Activated CD4-positive, alpha-beta T cell treated with anti-CD3 and anti-CD28 coated beads, Interleukin-2, amount 50 U/mL, for 16 hours (primary cell): ENCODE results near the gene RBKS.
A peak's percentile ranks its signal among the peaks of the same experiment; 100 is the strongest.
"Not testable (repeated sequence)": the region's sequence is repeated elsewhere in the genome, so short reads cannot be mapped to it uniquely, and the experiment has no call there.

Experiments
- DNase-seq: peaks from one replicate; pipeline ENCODE4 v3.0.0-alpha.2; 2020

Gene RBKS

DNA sequence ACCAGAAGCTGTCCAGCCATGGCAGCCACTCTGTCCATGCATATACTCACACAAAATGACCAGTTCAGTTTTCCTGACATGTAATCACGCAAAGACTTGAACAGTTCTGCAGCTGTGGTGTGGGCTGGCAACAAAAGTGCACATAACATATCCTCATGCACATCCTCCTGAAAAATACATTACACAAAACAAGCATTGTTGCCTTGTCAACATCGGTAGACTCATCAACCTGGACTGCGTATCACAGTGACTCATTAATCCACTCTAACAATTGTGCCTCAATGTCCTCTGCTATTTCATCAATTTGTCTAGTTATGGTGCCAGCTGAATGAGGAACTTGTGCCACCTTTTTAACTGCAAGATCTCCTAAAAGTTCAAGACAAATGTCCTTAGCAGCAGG, 19.5 kb downstream of the RBKS start:
- no peak for DNase-seq

GRCh38 chr2:27869763-27870162, 20.4 kb downstream of the RBKS start:
- DNase-seq = no peak

GRCh38 chr2:27866237-27866636, 23.9 kb downstream of the RBKS start:
- no peak for DNase-seq

GRCh38 chr2:27863955-27864354, 26.2 kb downstream of the RBKS start:
- not testable (repeated sequence) for DNase-seq

DNA sequence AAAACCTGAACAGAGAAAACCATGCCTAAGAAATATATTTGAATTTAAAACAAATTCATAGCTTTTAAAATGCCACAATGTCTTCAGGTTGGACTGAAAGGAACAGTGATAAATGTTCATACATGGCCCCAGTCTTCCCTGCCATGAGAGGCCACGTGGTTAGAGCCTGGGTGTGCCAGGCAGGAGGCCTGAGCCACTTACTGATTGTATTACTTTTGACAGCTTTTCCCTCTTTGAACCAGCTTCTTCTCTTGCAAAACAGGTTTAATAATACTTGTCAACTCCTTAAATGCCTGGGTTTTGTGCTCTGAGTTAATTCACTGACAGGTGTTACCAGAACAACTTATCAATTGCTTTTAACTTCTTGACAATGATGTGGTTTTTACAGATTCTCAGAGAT, 27.0 kb downstream of the RBKS start:
- DNase-seq = no peak

DNA sequence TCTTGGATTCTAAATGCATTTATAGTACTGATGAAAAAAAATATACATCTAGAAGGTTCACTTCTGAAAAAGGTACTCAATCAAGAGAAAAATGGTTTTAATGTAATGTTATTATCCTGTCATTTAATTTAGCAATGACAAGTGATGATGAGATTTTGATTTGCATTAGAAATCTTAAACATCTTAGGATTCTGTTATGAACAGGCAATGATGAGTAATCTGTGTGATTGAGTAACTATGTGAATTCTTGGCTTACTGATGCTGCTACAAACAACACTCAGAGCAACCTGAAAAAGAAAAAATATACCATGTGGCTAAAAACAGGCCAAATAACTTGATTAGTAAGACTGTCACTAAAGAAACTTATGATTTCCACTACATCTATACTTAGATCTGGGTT, 30.1 kb downstream of the RBKS start:
- peak; percentile 70 for DNase-seq

GRCh38 chr2:27857417-27858172, 32.6 kb downstream of the RBKS start:
- DNase-seq = peak; percentile 80

GRCh38 chr2:27856956-27857355, 33.2 kb downstream of the RBKS start:
- DNase-seq = no peak

DNA sequence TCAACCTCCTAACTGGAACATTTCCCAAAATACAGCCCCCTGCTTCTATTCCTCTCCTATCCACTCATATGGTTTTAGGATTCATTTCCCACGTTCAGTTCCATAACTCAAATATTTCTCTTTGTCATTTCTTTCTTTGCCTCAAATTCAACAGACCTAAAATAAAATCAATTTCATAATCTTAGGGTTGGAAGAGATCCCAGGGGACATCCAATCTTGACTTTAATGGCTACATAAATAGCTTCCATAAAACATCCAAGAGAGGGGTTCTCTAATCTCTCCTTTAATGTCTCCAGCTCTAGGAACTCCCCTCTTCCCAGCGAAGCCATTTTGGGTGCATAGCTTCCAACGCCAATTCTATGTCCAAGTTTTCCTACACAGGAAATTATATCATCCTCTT, 33.8 kb downstream of the RBKS start:
- DNase-seq = no peak

- peak; percentile 35 for DNase-seq
These were observed 34.7 kb downstream of the RBKS start for GRCh38 chr2:27855476-27855875.

- no peak for DNase-seq
These were observed 35.8 kb downstream of the RBKS start for GRCh38 chr2:27854229-27854862.

- no peak for DNase-seq
These were observed 37.5 kb downstream of the RBKS start for GRCh38 chr2:27852691-27853090.

GRCh38 chr2:27849558-27850205, 40.5 kb downstream of the RBKS start:
- DNase-seq = no peak

DNA sequence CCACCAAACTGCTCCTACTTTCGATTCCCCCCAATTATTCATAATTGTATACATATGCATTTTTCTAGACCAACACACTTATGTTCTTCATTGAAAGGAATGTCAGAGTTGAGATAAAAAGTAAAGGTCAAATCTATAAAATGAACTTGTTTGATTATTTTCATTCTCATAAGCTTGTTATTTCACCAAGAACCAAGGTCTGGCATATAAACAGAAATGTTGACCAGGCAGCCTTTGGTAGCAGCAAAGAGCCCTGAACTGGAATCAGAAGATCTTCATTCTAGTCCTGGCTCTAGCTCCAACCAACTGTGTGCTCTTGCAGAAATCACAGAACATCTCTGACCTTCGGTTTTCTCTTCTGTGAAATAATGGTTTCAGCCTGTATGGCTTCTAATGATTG, 42.9 kb downstream of the RBKS start:
- DNase-seq = no peak

DNA sequence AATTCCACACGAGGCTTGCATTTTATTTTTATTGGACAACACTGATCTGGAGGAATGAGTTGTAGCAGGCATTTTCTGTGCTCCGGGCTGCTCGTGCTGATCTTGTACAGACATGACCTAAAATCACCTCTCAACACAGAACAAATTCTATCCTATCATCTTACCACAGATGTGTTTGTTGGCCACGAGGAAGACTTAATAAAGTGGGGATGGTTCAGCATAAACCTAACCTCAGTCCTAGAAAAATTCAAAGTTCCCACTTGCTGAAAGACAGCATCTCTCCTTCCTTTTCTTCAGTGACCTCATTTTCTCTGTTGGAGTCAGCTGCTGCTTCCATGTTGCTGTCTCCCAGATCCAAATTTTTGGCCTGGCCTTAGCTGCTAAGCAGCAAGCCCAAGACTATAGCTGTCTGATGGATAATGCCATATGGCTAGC, 45.3 kb downstream of the RBKS start:
- no peak for DNase-seq

DNA sequence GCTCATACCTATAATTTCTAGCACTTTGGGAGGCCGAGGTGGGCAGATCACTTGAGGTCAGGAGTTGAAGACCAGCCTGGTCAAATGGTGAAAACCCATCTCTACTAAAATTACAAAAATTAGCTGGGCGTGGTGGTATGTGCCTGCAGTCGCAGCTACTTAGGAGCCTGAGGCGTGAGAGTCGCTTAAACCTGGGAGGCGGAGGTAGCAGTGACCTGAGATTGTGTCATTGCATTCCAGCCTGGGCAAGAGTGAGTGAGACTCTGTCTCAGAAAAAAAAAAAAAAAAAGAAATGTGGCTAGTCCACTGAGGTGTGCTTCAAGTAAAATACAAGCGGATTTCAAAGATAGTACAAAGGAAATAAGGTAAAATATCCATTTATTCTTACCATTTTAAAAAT, 46.2 kb downstream of the RBKS start:
- DNase-seq = no peak

DNA sequence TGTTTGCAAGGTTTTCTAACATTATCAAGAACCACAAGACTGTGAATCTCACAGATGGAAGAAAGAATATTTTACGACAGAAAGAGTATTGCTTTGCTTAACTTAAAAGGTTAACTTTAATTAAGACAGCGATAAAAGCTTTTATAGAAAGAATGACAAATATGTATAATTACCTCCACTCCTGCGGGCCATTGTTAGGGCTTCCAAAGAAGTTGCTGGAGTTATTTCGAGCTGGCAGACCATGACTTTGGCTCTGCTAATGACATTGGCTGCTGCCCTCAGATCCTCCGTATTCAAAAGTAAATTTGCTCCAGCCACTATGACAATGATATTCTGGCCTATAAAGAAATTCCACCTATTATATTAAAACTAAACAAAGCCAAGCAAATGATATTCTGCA, 47.3 kb downstream of the RBKS start:
- no peak for DNase-seq

GRCh38 chr2:27839022-27839618, 51.1 kb downstream of the RBKS start:
- no peak for DNase-seq

DNA sequence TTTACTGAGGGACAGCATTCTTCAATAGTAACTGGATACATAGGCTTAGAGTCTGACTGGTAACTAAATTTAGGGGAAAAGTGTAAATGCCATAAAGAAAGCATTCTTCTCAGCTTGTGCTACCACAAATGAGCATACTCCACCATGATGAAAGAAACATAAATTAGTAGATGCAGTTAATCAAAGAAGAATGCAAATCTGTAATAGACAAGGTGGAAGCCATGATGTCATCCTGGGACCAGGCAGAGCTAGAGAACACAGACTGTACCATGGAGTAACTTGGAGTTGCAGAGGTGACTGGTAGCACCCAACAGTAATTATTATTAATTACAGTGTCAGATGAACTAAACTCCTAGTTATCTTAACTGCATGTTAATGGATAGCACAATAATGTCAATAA, 51.7 kb downstream of the RBKS start:
- no peak for DNase-seq

DNA sequence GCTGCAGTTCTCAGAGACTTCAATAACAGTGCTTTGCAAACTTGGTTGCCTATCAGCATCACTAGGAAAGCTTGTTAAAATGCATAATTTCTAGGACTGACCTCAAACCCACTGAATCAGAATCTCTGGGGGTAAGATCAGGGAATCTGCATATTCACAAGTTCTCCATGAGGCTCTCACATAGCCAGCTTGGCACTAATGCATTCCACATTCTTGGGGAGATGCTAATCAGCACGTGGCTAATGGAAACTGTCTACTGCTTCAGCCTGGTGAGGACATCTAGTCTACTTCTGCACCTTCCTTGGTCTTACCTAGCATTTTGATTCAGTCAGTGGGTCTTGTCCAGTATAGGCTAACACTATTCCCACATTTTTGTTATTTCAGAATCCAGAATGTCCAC, 56.3 kb downstream of the RBKS start:
- DNase-seq = no peak

DNA sequence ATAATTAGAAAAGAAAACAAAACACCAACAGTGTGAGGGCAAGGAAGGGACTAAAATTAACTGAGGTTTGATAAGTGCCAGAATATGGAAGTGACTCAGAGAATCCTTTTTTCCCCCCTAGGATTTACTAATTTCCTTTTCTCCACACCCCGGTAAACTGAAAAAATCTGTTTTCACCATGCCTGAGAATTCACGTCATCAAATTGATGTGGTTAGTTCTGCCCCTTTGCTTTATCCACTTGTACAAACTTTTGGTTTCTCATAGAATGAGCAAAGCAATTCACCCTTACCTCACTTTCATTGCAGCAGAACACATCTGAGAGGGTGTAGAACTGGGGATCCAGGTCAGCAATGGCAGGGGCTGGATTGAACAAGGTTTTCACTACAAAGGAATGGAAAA, 57.8 kb downstream of the RBKS start:
- DNase-seq = no peak

DNA sequence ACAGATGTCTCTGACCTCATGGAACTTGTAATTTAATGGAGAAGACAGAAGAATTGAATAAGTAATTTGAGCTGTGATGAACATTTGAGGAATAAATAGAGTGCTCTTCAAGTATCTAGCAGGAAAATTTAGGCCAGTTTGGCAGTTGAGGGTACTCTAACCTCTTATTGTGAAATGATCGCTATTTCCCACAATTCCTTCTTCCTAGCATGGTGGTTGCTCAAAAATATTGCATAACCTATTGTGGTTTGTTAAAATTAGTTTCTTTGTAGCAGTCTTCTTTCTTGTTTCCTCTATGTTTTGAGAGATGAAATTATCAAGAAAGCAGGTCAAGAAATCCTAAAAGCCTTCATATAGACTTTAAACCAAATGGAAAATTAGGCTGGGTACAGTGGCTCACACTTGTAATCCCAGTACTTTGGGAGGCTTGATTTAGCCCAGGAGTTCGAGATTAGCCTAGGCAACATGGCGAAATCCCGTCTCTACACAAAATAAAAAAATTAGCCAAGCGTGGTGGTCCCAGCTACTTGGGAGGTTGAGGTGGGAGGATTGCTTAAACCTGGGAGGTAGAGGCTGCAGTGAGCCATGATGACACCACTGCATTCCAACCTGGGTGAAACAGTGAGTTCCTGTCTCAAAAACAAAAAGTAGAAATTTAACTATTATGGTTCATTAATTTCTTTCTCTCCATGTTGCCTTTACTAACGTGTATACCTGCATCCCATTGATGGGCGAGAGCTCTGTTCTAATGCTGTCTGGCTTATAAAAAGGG, 58.7 kb downstream of the RBKS start:
- no peak for DNase-seq

- DNase-seq = no peak
These were observed 59.5 kb downstream of the RBKS start for GRCh38 chr2:27830656-27831055.
